ENCODE results near the gene RYR2.
A peak's percentile ranks its signal among the peaks of the same experiment; 100 is the strongest.

RYR2 gene

GRCh38 chr1:237566581-237566980 lies 524.6 kb downstream of the RYR2 start:
- Histone ChIP-seq H3K27ac (ENCODE audit: low read depth, low read length, poor library complexity, severe bottlenecking) (no peak overlapping the region), H3K9me2 (ENCODE audit: low read depth, low read length) (no peaks in the 10 kb centered on the region), H3K4me2 (ENCODE audit: low read length) (no peak overlapping the region), H2AFZ (ENCODE audit: low read length) (no peak overlapping the region), H3K4me1 (ENCODE audit: insufficient read depth, low read length, severe bottlenecking) (no peaks in the 10 kb centered on the region), H3K4me3 (ENCODE audit: low read depth, low read length, poor library complexity, severe bottlenecking) (no peak overlapping the region), H3K9me3 (ENCODE audit: low read length) (no peaks in the 10 kb centered on the region), H4K20me1 (ENCODE audit: insufficient read depth, low read length) (no peaks in the 10 kb centered on the region), H3K27me3 (ENCODE audit: insufficient read depth, low read length) (no peaks in the 10 kb centered on the region), H3F3A (ENCODE audit: insufficient read depth, low read length) (no peaks in the 10 kb centered on the region), H3K9ac (ENCODE audit: low read length) (no peak overlapping the region), H3K36me3 (ENCODE audit: insufficient read depth, low read length) (no peaks in the 10 kb centered on the region), H3K79me2 (ENCODE audit: insufficient read depth, low read length) (no peaks in the 10 kb centered on the region)
- TF ChIP-seq CTCF (IDR thresholded peaks at IDR 0.05; ENCODE audit: low read length): no peak
- TF ChIP-seq EZH2 (IDR thresholded peaks at IDR 0.05; ENCODE audit: borderline replicate concordance, low read length): no peak

- H3K9me2 ChIP-seq (ENCODE audit: low read depth, low read length): no peaks in the 10 kb centered on the region
- no peak overlapping the region for H2AFZ ChIP-seq (ENCODE audit: low read length)
- no peaks in the 10 kb centered on the region for H4K20me1 ChIP-seq (ENCODE audit: insufficient read depth, low read length)
- no peaks in the 10 kb centered on the region for H3K79me2 ChIP-seq (ENCODE audit: insufficient read depth, low read length)
- H3F3A ChIP-seq (ENCODE audit: insufficient read depth, low read length): no peaks in the 10 kb centered on the region
- no peaks in the 10 kb centered on the region for H3K27me3 ChIP-seq (ENCODE audit: insufficient read depth, low read length)
- H3K4me1 ChIP-seq (ENCODE audit: insufficient read depth, low read length, severe bottlenecking): no peaks in the 10 kb centered on the region
- no peaks in the 10 kb centered on the region for H3K36me3 ChIP-seq (ENCODE audit: insufficient read depth, low read length)
- no peak overlapping the region for H3K4me2 ChIP-seq (ENCODE audit: low read length)
- H3K9me3 ChIP-seq (ENCODE audit: low read length): no peaks in the 10 kb centered on the region
- no peak overlapping the region for H3K9ac ChIP-seq (ENCODE audit: low read length)
- no peak overlapping the region for H3K27ac ChIP-seq (ENCODE audit: low read depth, low read length, poor library complexity, severe bottlenecking)
- TF ChIP-seq CTCF (IDR thresholded peaks at IDR 0.05; ENCODE audit: low read length) (no peak), EZH2 (IDR thresholded peaks at IDR 0.05; ENCODE audit: borderline replicate concordance, low read length) (no peak)
- no peak overlapping the region for H3K4me3 ChIP-seq (ENCODE audit: low read depth, low read length, poor library complexity, severe bottlenecking)
Measured at GRCh38 chr1:237568955-237569354, 527.0 kb downstream of the RYR2 start.

- no peak overlapping the region for H2AFZ ChIP-seq (ENCODE audit: low read length)
- no peaks in the 10 kb centered on the region for H3K4me1 ChIP-seq (ENCODE audit: insufficient read depth, low read length, severe bottlenecking)
- no peaks in the 10 kb centered on the region for H3K27me3 ChIP-seq (ENCODE audit: insufficient read depth, low read length)
- TF ChIP-seq CTCF (IDR thresholded peaks at IDR 0.05; ENCODE audit: low read length): peak; percentile 12; the same call in 1 of the 2 replicates
- TF ChIP-seq EZH2 (IDR thresholded peaks at IDR 0.05; ENCODE audit: borderline replicate concordance, low read length): no peak
- no peaks in the 10 kb centered on the region for H3K9me2 ChIP-seq (ENCODE audit: low read depth, low read length)
- H3K79me2 ChIP-seq (ENCODE audit: insufficient read depth, low read length): no peaks in the 10 kb centered on the region
- 0 out of 2 replicates have a peak, but pooled peaks cover under 1% of the 10 kb centered on the region for H3K9me3 ChIP-seq (ENCODE audit: low read length)
- H3K4me3 ChIP-seq (ENCODE audit: low read depth, low read length, poor library complexity, severe bottlenecking): no peak overlapping the region
- no peak overlapping the region for H3K4me2 ChIP-seq (ENCODE audit: low read length)
- no peaks in the 10 kb centered on the region for H4K20me1 ChIP-seq (ENCODE audit: insufficient read depth, low read length)
- H3K9ac ChIP-seq (ENCODE audit: low read length): no peak overlapping the region
- H3K27ac ChIP-seq (ENCODE audit: low read depth, low read length, poor library complexity, severe bottlenecking): no peak overlapping the region
- no peaks in the 10 kb centered on the region for H3K36me3 ChIP-seq (ENCODE audit: insufficient read depth, low read length)
- H3F3A ChIP-seq (ENCODE audit: insufficient read depth, low read length): no peaks in the 10 kb centered on the region
Measured at GRCh38 chr1:237570530-237570929, 528.5 kb downstream of the RYR2 start.
